SU-DHL-6 (cell line): ENCODE results near the gene CYP2D6.

Source experiments
- H2AFZ ChIP-seq: fragments of 200-600 bp; sonication (generic); 2 replicates; pipeline ENCODE4 v1.6.1; 2014; ENCODE audit warnings: low read depth, mild to moderate bottlenecking, moderate library complexity, mixed read lengths, antibody characterized with exemption, low read length; ENCODE audit not compliant: severe bottlenecking
- H3F3A ChIP-seq: fragments of 200-600 bp; shearing (Covaris generic); 2 replicates; pipeline ENCODE4 v1.6.0; 2016; ENCODE audit warnings: antibody characterized with exemption, mild to moderate bottlenecking; ENCODE audit not compliant: insufficient read depth
- H3K27ac ChIP-seq: fragments of 200-600 bp; sonication (generic); 2 replicates; pipeline ENCODE4 v1.5.1; 2016; ENCODE audit warnings: low read depth, mild to moderate bottlenecking, low read length, moderate library complexity, mixed read lengths
- H3K27me3 ChIP-seq: fragments of 200-600 bp; sonication (generic), shearing (Covaris generic); 2 replicates; pipeline ENCODE4 v1.6.0; 2014; ENCODE audit warnings: mild to moderate bottlenecking, low read length
- H3K36me3 ChIP-seq: fragments of 200-600 bp; sonication (generic); 2 replicates; pipeline ENCODE4 v1.6.1; 2014; ENCODE audit warnings: mild to moderate bottlenecking, low read length, mixed read lengths
- H3K4me2 ChIP-seq: fragments of 300-600, 200-600 bp; shearing (Covaris generic), sonication (generic); 2 replicates; pipeline ENCODE4 v1.6.0; 2014; ENCODE audit warnings: low read length, low read depth, mild to moderate bottlenecking; ENCODE audit not compliant: poor library complexity, severe bottlenecking
- H3K4me3 ChIP-seq: fragments of 200-600 bp; sonication (generic); 2 replicates; pipeline ENCODE4 v1.5.1; 2014; ENCODE audit warnings: antibody characterized with exemption, low read length, mild to moderate bottlenecking, mixed read lengths; ENCODE audit not compliant: insufficient read depth, poor library complexity, severe bottlenecking
- H3K79me2 ChIP-seq: fragments of 200-600 bp; sonication (generic); 2 replicates; pipeline ENCODE4 v1.6.1; 2014; ENCODE audit warnings: mild to moderate bottlenecking, low read length, moderate library complexity; ENCODE audit not compliant: insufficient read depth
- H3K9ac ChIP-seq: fragments of 200-600 bp; sonication (generic); 2 replicates; pipeline ENCODE4 v1.7.0; 2014; ENCODE audit warnings: mild to moderate bottlenecking, low read length
- H3K9me2 ChIP-seq: fragments of 200-600 bp; sonication (generic); replicated peaks from 2 replicates; pipeline ENCODE4 v1.6.1; 2014; ENCODE audit warnings: low read length; ENCODE audit not compliant: insufficient read depth
- H3K9me3 ChIP-seq: fragments of 200-600 bp; sonication (generic); 2 replicates; pipeline ENCODE4 v1.6.1; 2014; ENCODE audit warnings: low read length, mixed read lengths; ENCODE audit not compliant: insufficient read depth
- H4K20me1 ChIP-seq: fragments of 200-600 bp; sonication (generic); 2 replicates; pipeline ENCODE4 v1.6.1; 2014; ENCODE audit warnings: low read depth, mild to moderate bottlenecking, antibody characterized with exemption, low read length, moderate library complexity, mixed read lengths
- CTCF ChIP-seq: fragments of 200-600 bp; sonication (generic); IDR thresholded peaks from one replicate; pipeline ENCODE4 v1.5.1; 2017; ENCODE audit warnings: antibody characterized with exemption, mild to moderate bottlenecking, low read length, moderate library complexity; ENCODE audit not compliant: insufficient read depth, poor library complexity, severe bottlenecking
- EZH2phosphoT487 ChIP-seq: fragments of 200-600 bp; sonication (generic), shearing (Covaris generic); conservative IDR thresholded peaks from 2 replicates; pipeline ENCODE4 v1.6.1; 2018; ENCODE audit warnings: mild to moderate bottlenecking, antibody characterized with exemption, low read length, moderate library complexity, mixed read lengths

CYP2D6 gene

GRCh38 chr22:42160830-42161696 is 30.5 kb upstream of the CYP2D6 start:
- Histone ChIP-seq H3K9me3 (no peaks in the 10 kb centered on the region), H3K27me3 (no peaks in the 10 kb centered on the region), H3K4me3 (no peak overlapping the region), H3K36me3 (no peaks in the 10 kb centered on the region), H4K20me1 (no peaks in the 10 kb centered on the region), H3F3A (no peaks in the 10 kb centered on the region), H3K79me2 (no peaks in the 10 kb centered on the region), H3K9ac (no peak overlapping the region), H2AFZ (no peak overlapping the region), H3K27ac (no peak overlapping the region), H3K4me2 (no peak overlapping the region), H3K9me2 (no peaks in the 10 kb centered on the region)
- TF ChIP-seq EZH2phosphoT487: no peak
- TF ChIP-seq CTCF: no peak

GRCh38 chr22:42160251-42160650 is 29.6 kb upstream of the CYP2D6 start:
- Histone ChIP-seq H3K9me2 (no peaks in the 10 kb centered on the region), H3K9me3 (no peaks in the 10 kb centered on the region), H3K4me2 (no peak overlapping the region), H4K20me1 (no peaks in the 10 kb centered on the region), H3K79me2 (no peaks in the 10 kb centered on the region), H3K9ac (no peak overlapping the region), H2AFZ (no peak overlapping the region), H3K4me3 (no peak overlapping the region), H3K36me3 (no peaks in the 10 kb centered on the region), H3K27ac (no peak overlapping the region), H3K27me3 (no peaks in the 10 kb centered on the region), H3F3A (no peaks in the 10 kb centered on the region)
- TF ChIP-seq CTCF (no peak), EZH2phosphoT487 (no peak)

DNA sequence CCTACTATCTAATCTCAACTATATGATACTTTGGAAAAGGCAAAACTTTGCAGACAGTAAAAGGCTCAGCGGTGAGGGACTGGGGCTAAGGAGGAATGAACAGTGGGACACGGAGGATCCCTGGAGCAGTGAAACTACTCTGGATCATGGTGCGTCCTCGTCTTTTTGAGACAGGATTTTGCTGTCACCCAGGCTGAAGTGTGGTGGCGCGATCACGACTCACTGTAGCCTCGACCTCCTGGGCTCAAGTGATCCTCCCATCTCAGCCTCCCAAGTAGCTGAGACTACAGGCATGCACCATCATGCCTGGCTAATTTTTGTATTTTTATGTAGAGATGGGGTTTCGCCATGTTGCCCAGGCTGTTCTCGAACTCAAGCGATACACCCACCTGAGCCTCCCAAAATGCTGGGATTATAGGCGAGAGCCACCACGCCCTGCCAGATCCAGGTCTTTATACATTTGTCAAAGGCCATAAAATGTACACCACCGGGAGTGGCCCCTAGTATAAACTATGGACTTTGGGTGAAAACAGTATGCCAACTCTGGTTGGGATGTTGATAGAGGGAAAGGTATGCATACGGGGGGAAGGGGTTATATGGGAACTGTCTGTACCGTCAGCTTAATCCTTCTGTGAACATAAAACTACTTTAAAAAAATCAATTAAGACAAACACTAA is 28.0 kb upstream of the CYP2D6 start:
- no peaks in the 10 kb centered on the region for H4K20me1 ChIP-seq
- no peaks in the 10 kb centered on the region for H3K9me2 ChIP-seq
- H3K79me2 ChIP-seq: no peaks in the 10 kb centered on the region
- H2AFZ ChIP-seq: no peak overlapping the region
- no peak overlapping the region for H3K4me3 ChIP-seq
- H3K9me3 ChIP-seq: no peaks in the 10 kb centered on the region
- TF ChIP-seq EZH2phosphoT487: no peak
- H3K27ac ChIP-seq: no peak overlapping the region
- no peak overlapping the region for H3K4me2 ChIP-seq
- H3K9ac ChIP-seq: no peak overlapping the region
- H3K36me3 ChIP-seq: no peaks in the 10 kb centered on the region
- H3F3A ChIP-seq: no peaks in the 10 kb centered on the region
- H3K27me3 ChIP-seq: no peaks in the 10 kb centered on the region

GRCh38 chr22:42156598-42156997 is 26.0 kb upstream of the CYP2D6 start:
- Histone ChIP-seq H2AFZ (no peak overlapping the region), H3K79me2 (no peaks in the 10 kb centered on the region), H3K4me3 (no peak overlapping the region), H3K27me3 (no peaks in the 10 kb centered on the region), H3K27ac (no peak overlapping the region), H3K9me3 (no peaks in the 10 kb centered on the region), H4K20me1 (no peaks in the 10 kb centered on the region), H3F3A (no peaks in the 10 kb centered on the region), H3K9ac (no peak overlapping the region), H3K9me2 (no peaks in the 10 kb centered on the region), H3K4me2 (no peak overlapping the region), H3K36me3 (no peaks in the 10 kb centered on the region)
- no peak for TF ChIP-seq CTCF
